Neural crest cell (in vitro differentiated cells): ENCODE results near the gene EIF4E2. TPM values are rescaled to one million over a fixed set of nuclear protein-coding genes. Genes with fewer than 3 reads are reported as not detected.
A peak's percentile ranks its signal among the peaks of the same experiment; 100 is the strongest.
"Not testable (repeated sequence)": the region's sequence is repeated elsewhere in the genome, so short reads cannot be mapped to it uniquely, and the experiment has no call there.

Experiments
- DNase-seq: peaks from one replicate; pipeline ENCODE4 v3.0.0; 2021; ENCODE audit warnings: low read depth, mixed read lengths, low spot score
- H3K27ac Mint-ChIP-seq: one replicate; pipeline ENCODE4 v1.8.0; 2021; ENCODE audit warnings: mild to moderate bottlenecking, mixed read lengths; ENCODE audit not compliant: unreplicated experiment
- H3K27me3 Mint-ChIP-seq: 2 replicates; pipeline ENCODE4 v1.8.0; 2021; ENCODE audit warnings: low read depth, mild to moderate bottlenecking, mixed read lengths
- H3K36me3 Mint-ChIP-seq: 2 replicates; pipeline ENCODE4 v1.8.0; 2021; ENCODE audit warnings: low read depth, mild to moderate bottlenecking, mixed read lengths
- H3K4me1 Mint-ChIP-seq: 2 replicates; pipeline ENCODE4 v1.8.0; 2021; ENCODE audit warnings: mixed read lengths
- H3K4me3 Mint-ChIP-seq: one replicate; pipeline ENCODE4 v1.8.0; 2021; ENCODE audit warnings: mild to moderate bottlenecking, mixed read lengths
- H3K9me3 Mint-ChIP-seq: 2 replicates; pipeline ENCODE4 v1.8.0; 2021; ENCODE audit warnings: mixed read lengths
- total RNA-seq: library from RNA; stranded (reverse); gene quantifications from 2 replicates; pipeline ENCODE4 v1.2.1, GENCODE V29; 2021
- TF ChIP-seq, protein P1 (sequence below): fragments of 200-600 bp; sonication (generic); conservative IDR thresholded peaks from 2 replicates; pipeline ENCODE4 v1.5.0; 2021; ENCODE audit warnings: antibody characterized with exemption, mild to moderate bottlenecking

EIF4E2 gene
- total RNA-seq, 1 donor from 2014 or later = 85.7 TPM

GRCh38 chr2:232562515-232563151, 12.1 kb downstream of the EIF4E2 start:
- H3K4me3 Mint-ChIP-seq = no peak overlapping the region
- TF ChIP-seq, protein P1, sequence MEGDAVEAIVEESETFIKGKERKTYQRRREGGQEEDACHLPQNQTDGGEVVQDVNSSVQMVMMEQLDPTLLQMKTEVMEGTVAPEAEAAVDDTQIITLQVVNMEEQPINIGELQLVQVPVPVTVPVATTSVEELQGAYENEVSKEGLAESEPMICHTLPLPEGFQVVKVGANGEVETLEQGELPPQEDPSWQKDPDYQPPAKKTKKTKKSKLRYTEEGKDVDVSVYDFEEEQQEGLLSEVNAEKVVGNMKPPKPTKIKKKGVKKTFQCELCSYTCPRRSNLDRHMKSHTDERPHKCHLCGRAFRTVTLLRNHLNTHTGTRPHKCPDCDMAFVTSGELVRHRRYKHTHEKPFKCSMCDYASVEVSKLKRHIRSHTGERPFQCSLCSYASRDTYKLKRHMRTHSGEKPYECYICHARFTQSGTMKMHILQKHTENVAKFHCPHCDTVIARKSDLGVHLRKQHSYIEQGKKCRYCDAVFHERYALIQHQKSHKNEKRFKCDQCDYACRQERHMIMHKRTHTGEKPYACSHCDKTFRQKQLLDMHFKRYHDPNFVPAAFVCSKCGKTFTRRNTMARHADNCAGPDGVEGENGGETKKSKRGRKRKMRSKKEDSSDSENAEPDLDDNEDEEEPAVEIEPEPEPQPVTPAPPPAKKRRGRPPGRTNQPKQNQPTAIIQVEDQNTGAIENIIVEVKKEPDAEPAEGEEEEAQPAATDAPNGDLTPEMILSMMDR = no peak
- peaks cover 13% of the 10 kb centered on the region for H3K36me3 Mint-ChIP-seq
- DNase-seq = no peak
- H3K9me3 Mint-ChIP-seq = no peaks in the 10 kb centered on the region
- H3K27me3 Mint-ChIP-seq = no peaks in the 10 kb centered on the region
- H3K4me1 Mint-ChIP-seq = no peaks in the 10 kb centered on the region
- no peak overlapping the region for H3K27ac Mint-ChIP-seq

DNA sequence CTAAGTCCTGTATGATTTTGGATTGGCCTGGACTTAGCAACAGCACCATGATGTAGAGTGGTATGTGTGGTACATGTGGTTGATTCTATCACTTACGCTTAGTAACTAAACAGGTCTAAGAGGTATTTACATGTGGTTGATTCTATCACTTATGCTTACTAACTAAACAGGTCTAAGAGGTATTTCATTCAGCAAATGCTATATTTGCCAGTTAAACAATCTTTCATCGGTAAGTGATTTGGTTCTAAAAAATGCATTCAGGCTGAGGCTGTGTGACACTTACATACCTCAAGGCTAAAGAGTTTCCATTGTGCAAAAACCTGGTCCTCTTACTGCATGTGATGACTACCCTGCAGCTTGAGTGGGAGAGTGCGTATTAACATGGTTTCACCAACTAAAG, 13.1 kb downstream of the EIF4E2 start:
- no peaks in the 10 kb centered on the region for H3K4me1 Mint-ChIP-seq
- no peaks in the 10 kb centered on the region for H3K27me3 Mint-ChIP-seq
- H3K36me3 Mint-ChIP-seq = peaks cover 14% of the 10 kb centered on the region
- H3K9me3 Mint-ChIP-seq = no peaks in the 10 kb centered on the region
- H3K4me3 Mint-ChIP-seq = no peak overlapping the region
- H3K27ac Mint-ChIP-seq = no peak overlapping the region
- TF ChIP-seq, protein P1 = no peak
- DNase-seq = no peak

- no peaks in the 10 kb centered on the region for H3K27me3 Mint-ChIP-seq
- no peaks in the 10 kb centered on the region for H3K9me3 Mint-ChIP-seq
- H3K27ac Mint-ChIP-seq = peak overlapping the region; percentile 79
- H3K4me3 Mint-ChIP-seq = no peak overlapping the region
- peaks cover 7% of the 10 kb centered on the region for H3K4me1 Mint-ChIP-seq
- TF ChIP-seq, protein P1 = no peak
- no peak for DNase-seq
- peaks cover 19% of the 10 kb centered on the region for H3K36me3 Mint-ChIP-seq
These were observed 17.2 kb downstream of the EIF4E2 start for GRCh38 chr2:232567721-232568120.

- H3K36me3 Mint-ChIP-seq = peaks cover 19% of the 10 kb centered on the region
- no peak for DNase-seq
- H3K27me3 Mint-ChIP-seq = no peaks in the 10 kb centered on the region
- no peak overlapping the region for H3K4me3 Mint-ChIP-seq
- H3K4me1 Mint-ChIP-seq = peaks cover 7% of the 10 kb centered on the region
- TF ChIP-seq, protein P1 = no peak
- H3K27ac Mint-ChIP-seq = no peak overlapping the region
- no peaks in the 10 kb centered on the region for H3K9me3 Mint-ChIP-seq
These were observed 17.7 kb downstream of the EIF4E2 start for GRCh38 chr2:232568161-232568560.

GRCh38 chr2:232569541-232569940, 19.1 kb downstream of the EIF4E2 start:
- no peaks in the 10 kb centered on the region for H3K27me3 Mint-ChIP-seq
- H3K36me3 Mint-ChIP-seq = peaks cover 19% of the 10 kb centered on the region
- peaks cover 19% of the 10 kb centered on the region for H3K4me1 Mint-ChIP-seq

DNA sequence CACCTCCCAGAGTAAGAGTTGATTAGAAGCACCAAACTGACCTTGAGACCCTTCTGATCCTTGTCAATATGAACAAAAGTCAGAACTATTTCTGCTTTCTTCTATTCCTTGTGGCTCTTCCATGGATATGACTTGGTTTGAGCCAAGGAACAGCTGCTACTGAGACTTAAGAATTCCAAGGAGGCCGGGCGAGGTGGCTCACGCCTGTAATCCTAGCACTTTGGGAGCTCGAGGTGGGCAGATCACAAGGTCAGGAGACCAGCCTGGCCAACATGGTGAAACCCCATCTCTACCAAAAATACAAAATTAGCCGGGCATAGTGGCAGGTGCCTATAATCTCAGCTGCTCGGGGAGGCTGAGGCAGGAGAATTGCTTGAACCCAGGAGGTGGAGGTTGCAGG, 20.0 kb downstream of the EIF4E2 start:
- not testable (repeated sequence) for H3K4me3 Mint-ChIP-seq, H3K27me3 Mint-ChIP-seq, DNase-seq, H3K27ac Mint-ChIP-seq, H3K9me3 Mint-ChIP-seq
- Mint-ChIP-seq H3K36me3 (peaks cover 19% of the 10 kb centered on the region), H3K4me1 (peaks cover 21% of the 10 kb centered on the region)

More at GRCh38 chr2:232569541-232569940, 19.1 kb downstream of the EIF4E2 start:
- Mint-ChIP-seq H3K4me3 (no peak overlapping the region), H3K9me3 (no peaks in the 10 kb centered on the region), H3K27ac (no peak overlapping the region)
- TF ChIP-seq, protein P1 = no peak
- no peak for DNase-seq
